DOHH2 (cell line): Measurements from ENCODE around the gene TNS2.

Source experiments
- EZH2phosphoT487 ChIP-seq: fragments of 200-600 bp; sonication (generic); IDR thresholded peaks from 2 replicates; pipeline ENCODE4 v1.6.1; 2017; ENCODE audit warnings: borderline replicate concordance, mild to moderate bottlenecking, antibody characterized with exemption, low read length, moderate library complexity, mixed read lengths
- TF ChIP-seq, protein P1 (sequence below): fragments of 200-600 bp; sonication (generic); IDR thresholded peaks from one replicate; pipeline ENCODE4 v1.5.1; 2014; ENCODE audit warnings: antibody characterized with exemption, mild to moderate bottlenecking, low read depth, low read length; ENCODE audit not compliant: poor library complexity, severe bottlenecking

DNA sequence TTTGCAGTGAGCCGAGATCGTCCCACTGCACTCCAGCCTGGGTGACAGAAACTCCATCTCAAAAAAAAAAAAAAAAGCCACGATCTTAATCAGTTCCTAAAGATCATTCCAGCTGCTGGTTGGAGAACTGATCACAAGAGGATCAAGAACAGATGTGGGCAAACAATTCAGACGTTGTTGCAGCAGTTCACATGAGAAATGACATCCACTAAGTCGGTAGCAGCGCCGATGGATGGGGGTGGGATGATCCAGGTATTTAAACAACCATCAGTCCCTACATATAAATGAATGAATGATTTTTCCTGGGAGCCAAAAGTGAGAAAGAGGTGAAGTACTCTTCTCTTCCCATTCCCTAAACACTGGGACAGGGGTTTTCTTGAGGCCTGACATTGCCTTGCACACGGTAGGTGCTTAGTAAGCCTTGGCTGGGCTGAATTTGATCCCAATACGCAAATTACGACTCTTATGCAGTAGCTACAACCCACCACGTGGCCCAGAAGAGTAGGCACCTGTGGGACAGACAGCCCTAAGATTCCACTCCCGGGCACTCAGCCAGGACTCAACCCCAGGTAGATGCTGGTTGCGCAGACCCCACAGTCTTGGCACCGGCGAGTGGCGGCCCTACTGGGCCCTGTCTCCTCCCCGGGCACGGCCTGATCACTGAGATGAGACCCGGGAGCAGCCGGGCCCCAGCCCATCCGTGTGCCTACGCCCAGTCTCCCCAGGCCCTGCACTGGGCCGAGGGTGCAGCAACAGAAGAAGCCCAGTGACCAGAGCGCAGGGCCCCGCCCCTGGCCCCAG, 28.8 kb downstream of the TNS2 start:
- TF ChIP-seq, protein P1, sequence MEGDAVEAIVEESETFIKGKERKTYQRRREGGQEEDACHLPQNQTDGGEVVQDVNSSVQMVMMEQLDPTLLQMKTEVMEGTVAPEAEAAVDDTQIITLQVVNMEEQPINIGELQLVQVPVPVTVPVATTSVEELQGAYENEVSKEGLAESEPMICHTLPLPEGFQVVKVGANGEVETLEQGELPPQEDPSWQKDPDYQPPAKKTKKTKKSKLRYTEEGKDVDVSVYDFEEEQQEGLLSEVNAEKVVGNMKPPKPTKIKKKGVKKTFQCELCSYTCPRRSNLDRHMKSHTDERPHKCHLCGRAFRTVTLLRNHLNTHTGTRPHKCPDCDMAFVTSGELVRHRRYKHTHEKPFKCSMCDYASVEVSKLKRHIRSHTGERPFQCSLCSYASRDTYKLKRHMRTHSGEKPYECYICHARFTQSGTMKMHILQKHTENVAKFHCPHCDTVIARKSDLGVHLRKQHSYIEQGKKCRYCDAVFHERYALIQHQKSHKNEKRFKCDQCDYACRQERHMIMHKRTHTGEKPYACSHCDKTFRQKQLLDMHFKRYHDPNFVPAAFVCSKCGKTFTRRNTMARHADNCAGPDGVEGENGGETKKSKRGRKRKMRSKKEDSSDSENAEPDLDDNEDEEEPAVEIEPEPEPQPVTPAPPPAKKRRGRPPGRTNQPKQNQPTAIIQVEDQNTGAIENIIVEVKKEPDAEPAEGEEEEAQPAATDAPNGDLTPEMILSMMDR: no peak
- TF ChIP-seq EZH2phosphoT487: no peak
